ENCODE data around the gene CC2D1A. TPM values are rescaled to one million over a fixed set of nuclear protein-coding genes. Genes with fewer than 3 reads are reported as not detected.

The CC2D1A gene
- total RNA-seq, 4 donors from 2014 or later, result 113 to 294 (median 177) TPM

DNA sequence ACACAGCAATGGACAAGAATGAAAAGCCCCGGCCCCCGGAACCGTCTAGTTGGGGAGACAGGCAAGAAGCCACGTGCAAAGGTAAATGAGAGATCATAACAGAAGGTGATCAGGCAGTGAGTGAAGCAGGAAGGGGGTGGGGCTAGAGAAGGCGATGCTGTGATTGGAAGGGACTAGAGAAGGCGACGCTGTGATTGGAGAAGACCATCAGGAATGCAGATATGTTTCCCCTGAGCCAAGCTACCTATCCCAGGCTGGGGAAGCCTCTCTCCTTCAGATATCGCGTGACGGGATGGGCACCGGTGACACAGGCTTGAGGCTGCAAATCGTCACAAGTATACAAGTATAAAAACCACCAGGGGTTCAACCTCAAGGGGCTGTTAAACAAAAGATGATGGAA lies 68.1 kb downstream of the CC2D1A start:
- 60 to 67% methylated on average over 10 to 12 of the region's 12 CpGs for WGBS, 2 donors (ENCODE audit: low coverage in 1 of 2)
- peaks cover 1 to 9% (median 5%) of the 10 kb centered on the region in 4 donors for H3K4me1 ChIP-seq
- no peaks in the 10 kb centered on the region for H3K9me3 ChIP-seq
- peaks cover 0 to 10% (median 0%) of the 10 kb centered on the region in 4 donors for H3K36me3 ChIP-seq
- H3K27me3 ChIP-seq, result no peaks in the 10 kb centered on the region
- intact Hi-C loops (cut with DNase I; ENCODE audit: low total_unique reads), result no loop called here
- H3K27ac ChIP-seq, result no peak overlapping the region
- no peak for DNase-seq
- H3K4me3 ChIP-seq, result no peak overlapping the region
- TF ChIP-seq POLR2AphosphoS5 (IDR thresholded peaks at IDR 0.05) (no peak), POLR2A (IDR thresholded peaks at IDR 0.05) (no peak), EP300 (IDR thresholded peaks at IDR 0.05; ENCODE audit: low read depth) (no peak)
- TF ChIP-seq, protein P1, sequence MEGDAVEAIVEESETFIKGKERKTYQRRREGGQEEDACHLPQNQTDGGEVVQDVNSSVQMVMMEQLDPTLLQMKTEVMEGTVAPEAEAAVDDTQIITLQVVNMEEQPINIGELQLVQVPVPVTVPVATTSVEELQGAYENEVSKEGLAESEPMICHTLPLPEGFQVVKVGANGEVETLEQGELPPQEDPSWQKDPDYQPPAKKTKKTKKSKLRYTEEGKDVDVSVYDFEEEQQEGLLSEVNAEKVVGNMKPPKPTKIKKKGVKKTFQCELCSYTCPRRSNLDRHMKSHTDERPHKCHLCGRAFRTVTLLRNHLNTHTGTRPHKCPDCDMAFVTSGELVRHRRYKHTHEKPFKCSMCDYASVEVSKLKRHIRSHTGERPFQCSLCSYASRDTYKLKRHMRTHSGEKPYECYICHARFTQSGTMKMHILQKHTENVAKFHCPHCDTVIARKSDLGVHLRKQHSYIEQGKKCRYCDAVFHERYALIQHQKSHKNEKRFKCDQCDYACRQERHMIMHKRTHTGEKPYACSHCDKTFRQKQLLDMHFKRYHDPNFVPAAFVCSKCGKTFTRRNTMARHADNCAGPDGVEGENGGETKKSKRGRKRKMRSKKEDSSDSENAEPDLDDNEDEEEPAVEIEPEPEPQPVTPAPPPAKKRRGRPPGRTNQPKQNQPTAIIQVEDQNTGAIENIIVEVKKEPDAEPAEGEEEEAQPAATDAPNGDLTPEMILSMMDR (IDR thresholded peaks at IDR 0.05), result no peak
- in situ Hi-C loops (cut with MboI; ENCODE audit: low pct_ligation_motif_present in 1 of 4, low pct_unique_long_range_greater_than_20kb in 1 of 4, low sequenced_read_pairs in 3 of 4), result no loop called here

DNA sequence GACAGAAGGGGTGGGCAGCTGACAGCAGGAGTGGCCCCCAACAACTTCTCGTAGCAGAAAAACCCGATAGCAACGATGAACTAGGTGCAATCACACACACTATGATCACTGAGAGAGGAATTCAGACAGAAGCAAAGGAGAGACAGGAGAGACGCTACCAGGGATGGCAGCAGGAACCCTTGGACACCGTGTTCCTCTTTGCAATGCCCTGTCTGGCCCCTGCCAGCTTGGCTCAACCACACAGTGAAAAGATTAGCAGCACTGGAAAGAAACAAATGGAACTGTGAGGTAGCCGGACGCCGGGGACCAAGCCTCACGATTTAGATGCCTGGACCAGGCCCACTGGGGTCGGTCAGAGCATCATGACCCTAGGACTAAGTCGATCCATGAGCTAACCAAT lies 69.9 kb downstream of the CC2D1A start:
- 90% methylated on average over 6 to 11 of the region's 11 CpGs for WGBS, 2 donors (ENCODE audit: low coverage in 1 of 2)
- no peak overlapping the region for H3K27ac ChIP-seq
- TF ChIP-seq, protein P1 (IDR thresholded peaks at IDR 0.05), result no peak
- TF ChIP-seq POLR2AphosphoS5 (IDR thresholded peaks at IDR 0.05) (no peak), POLR2A (IDR thresholded peaks at IDR 0.05) (no peak), EP300 (IDR thresholded peaks at IDR 0.05; ENCODE audit: low read depth) (no peak)
- no peaks in the 10 kb centered on the region for H3K9me3 ChIP-seq
- no peaks in the 10 kb centered on the region for H3K36me3 ChIP-seq
- DNase-seq, result no peak
- H3K27me3 ChIP-seq, result no peaks in the 10 kb centered on the region
- H3K4me3 ChIP-seq, result no peak overlapping the region
- peaks cover 5 to 15% (median 12%) of the 10 kb centered on the region in 4 donors for H3K4me1 ChIP-seq
- intact Hi-C loops (cut with DNase I; ENCODE audit: low total_unique reads) (no loop called here), in situ Hi-C loops (cut with MboI; ENCODE audit: low pct_ligation_motif_present in 1 of 4, low pct_unique_long_range_greater_than_20kb in 1 of 4, low sequenced_read_pairs in 3 of 4) (no loop called here)

DNA sequence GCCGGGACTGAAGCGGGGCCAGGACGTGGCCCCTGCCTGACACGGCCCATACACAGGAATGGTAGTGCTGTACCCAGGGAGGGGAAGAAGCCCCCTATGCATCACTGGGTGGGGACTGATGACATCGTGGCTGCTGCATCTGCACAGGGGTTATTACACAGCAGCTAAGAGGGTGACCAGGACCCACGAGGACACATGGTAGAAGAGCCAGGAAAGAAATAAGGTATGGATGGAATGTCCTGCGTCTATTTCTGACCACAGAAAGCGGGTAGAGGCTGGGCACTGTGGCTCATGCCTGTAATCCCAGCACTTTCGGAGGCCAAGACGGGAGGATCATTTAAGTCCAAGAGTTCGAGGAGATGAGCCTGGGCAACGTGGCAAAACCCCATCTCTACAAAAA lies 70.4 kb downstream of the CC2D1A start:
- intact Hi-C loops (cut with DNase I; ENCODE audit: low total_unique reads) (no loop called here), in situ Hi-C loops (cut with MboI; ENCODE audit: low pct_ligation_motif_present in 1 of 4, low pct_unique_long_range_greater_than_20kb in 1 of 4, low sequenced_read_pairs in 3 of 4) (no loop called here)
- H3K4me1 ChIP-seq, result peaks cover 5 to 15% (median 12%) of the 10 kb centered on the region in 4 donors
- no peaks in the 10 kb centered on the region for H3K9me3 ChIP-seq
- WGBS, 2 donors (ENCODE audit: low coverage in 1 of 2), result 95% methylated on average over 12 of the region's 12 CpGs; no CpG with 5 or more reads in 1 of the 2 donors
- H3K27me3 ChIP-seq, result no peaks in the 10 kb centered on the region
- H3K36me3 ChIP-seq, result no peaks in the 10 kb centered on the region
- TF ChIP-seq EP300 (IDR thresholded peaks at IDR 0.05; ENCODE audit: low read depth) (no peak), POLR2A (IDR thresholded peaks at IDR 0.05) (no peak), POLR2AphosphoS5 (IDR thresholded peaks at IDR 0.05) (no peak)
- TF ChIP-seq, protein P1 (IDR thresholded peaks at IDR 0.05), result no peak
- H3K27ac ChIP-seq, result no peak overlapping the region
- no peak overlapping the region for H3K4me3 ChIP-seq
- DNase-seq, result no peak

DNA sequence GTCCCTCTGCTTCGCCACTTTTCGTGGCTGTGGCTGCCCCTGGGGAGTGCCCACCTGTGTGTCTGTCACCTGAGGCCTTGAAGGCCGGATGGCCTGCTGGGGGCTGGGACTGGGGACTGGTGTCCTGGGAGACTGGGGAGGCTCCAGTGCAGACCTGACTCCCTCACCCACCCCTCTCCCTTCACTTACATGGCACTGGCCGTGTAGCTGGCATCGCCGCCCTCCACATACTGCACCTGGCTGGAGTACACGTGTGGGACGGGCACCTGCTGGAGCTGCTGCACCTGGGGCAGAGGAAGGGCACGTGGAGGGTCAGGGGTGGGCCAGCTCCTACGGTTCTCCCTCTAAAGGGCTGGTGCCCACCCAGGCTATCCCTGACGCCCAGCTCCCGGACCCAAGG lies 71.8 kb downstream of the CC2D1A start:
- no peak overlapping the region for H3K4me3 ChIP-seq
- 83% methylated on average over 12 of the region's 12 CpGs; no CpG with 5 or more reads in 1 of the 2 donors for WGBS, 2 donors (ENCODE audit: low coverage in 1 of 2)
- no peaks in the 10 kb centered on the region for H3K36me3 ChIP-seq
- H3K9me3 ChIP-seq, result no peaks in the 10 kb centered on the region
- in situ Hi-C loops (cut with MboI; ENCODE audit: low pct_ligation_motif_present in 1 of 4, low pct_unique_long_range_greater_than_20kb in 1 of 4, low sequenced_read_pairs in 3 of 4), result no loop called here
- intact Hi-C loops (cut with DNase I; ENCODE audit: low total_unique reads), result no loop called here
- no peak for DNase-seq
- H3K4me1 ChIP-seq, result peaks cover 5 to 15% (median 12%) of the 10 kb centered on the region in 4 donors
- H3K27me3 ChIP-seq, result no peaks in the 10 kb centered on the region
- peak overlapping the region; percentile 21 to 65 (median 43) for H3K27ac ChIP-seq
- TF ChIP-seq EP300 (IDR thresholded peaks at IDR 0.05; ENCODE audit: low read depth), result no peak
- TF ChIP-seq POLR2AphosphoS5 (IDR thresholded peaks at IDR 0.05), result no peak
- TF ChIP-seq, protein P1 (IDR thresholded peaks at IDR 0.05), result no peak
- TF ChIP-seq POLR2A (IDR thresholded peaks at IDR 0.05), result no peak
